ENCODE data around the gene ATG16L1.

ATG16L1 gene

DNA sequence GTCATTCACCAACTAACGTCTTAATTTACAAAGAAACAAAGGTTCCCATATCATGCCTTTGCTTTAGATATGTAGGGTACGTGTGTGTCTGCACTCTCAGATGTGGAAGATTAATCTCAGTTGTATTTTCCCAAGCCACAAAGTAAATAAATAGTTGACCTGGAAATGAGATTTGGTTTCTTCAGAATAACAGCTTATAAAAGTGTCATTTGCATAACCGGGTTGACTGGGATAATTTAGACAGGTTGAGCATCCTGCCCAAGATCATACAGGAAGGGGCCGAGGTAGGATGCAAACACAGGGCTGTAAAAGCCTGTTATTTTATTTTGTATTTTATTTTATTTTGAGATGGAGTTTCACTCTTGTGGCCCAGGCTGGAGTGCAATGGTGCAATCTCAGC, 19.5 kb downstream of the ATG16L1 start:
- no peak overlapping the region for H3K9ac ChIP-seq (ENCODE audit: low read length)
- H3F3A ChIP-seq (ENCODE audit: insufficient read depth, low read length) = no peaks in the 10 kb centered on the region
- H3K4me3 ChIP-seq (ENCODE audit: low read depth, low read length, poor library complexity, severe bottlenecking) = no peak overlapping the region
- no peak for TF ChIP-seq EZH2 (IDR thresholded peaks at IDR 0.05; ENCODE audit: borderline replicate concordance, low read length)
- TF ChIP-seq, protein P1, sequence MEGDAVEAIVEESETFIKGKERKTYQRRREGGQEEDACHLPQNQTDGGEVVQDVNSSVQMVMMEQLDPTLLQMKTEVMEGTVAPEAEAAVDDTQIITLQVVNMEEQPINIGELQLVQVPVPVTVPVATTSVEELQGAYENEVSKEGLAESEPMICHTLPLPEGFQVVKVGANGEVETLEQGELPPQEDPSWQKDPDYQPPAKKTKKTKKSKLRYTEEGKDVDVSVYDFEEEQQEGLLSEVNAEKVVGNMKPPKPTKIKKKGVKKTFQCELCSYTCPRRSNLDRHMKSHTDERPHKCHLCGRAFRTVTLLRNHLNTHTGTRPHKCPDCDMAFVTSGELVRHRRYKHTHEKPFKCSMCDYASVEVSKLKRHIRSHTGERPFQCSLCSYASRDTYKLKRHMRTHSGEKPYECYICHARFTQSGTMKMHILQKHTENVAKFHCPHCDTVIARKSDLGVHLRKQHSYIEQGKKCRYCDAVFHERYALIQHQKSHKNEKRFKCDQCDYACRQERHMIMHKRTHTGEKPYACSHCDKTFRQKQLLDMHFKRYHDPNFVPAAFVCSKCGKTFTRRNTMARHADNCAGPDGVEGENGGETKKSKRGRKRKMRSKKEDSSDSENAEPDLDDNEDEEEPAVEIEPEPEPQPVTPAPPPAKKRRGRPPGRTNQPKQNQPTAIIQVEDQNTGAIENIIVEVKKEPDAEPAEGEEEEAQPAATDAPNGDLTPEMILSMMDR (IDR thresholded peaks at IDR 0.05; ENCODE audit: low read length) = no peak
- no peaks in the 10 kb centered on the region for H3K27me3 ChIP-seq (ENCODE audit: insufficient read depth, low read length)
- no peak overlapping the region for H3K4me2 ChIP-seq (ENCODE audit: low read length)
- no peaks in the 10 kb centered on the region for H4K20me1 ChIP-seq (ENCODE audit: insufficient read depth, low read length)
- no peaks in the 10 kb centered on the region for H3K79me2 ChIP-seq (ENCODE audit: insufficient read depth, low read length)
- peaks cover 25% of the 10 kb centered on the region for H3K4me1 ChIP-seq (ENCODE audit: insufficient read depth, low read length, severe bottlenecking)
- no peak overlapping the region for H2AFZ ChIP-seq (ENCODE audit: low read length)
- no peaks in the 10 kb centered on the region for H3K9me3 ChIP-seq (ENCODE audit: low read length)
- H3K27ac ChIP-seq (ENCODE audit: low read depth, low read length, poor library complexity, severe bottlenecking) = peak overlapping the region; percentile 10
- H3K36me3 ChIP-seq (ENCODE audit: insufficient read depth, low read length) = peaks cover 100% of the 10 kb centered on the region
- no peaks in the 10 kb centered on the region for H3K9me2 ChIP-seq (ENCODE audit: low read depth, low read length)

DNA sequence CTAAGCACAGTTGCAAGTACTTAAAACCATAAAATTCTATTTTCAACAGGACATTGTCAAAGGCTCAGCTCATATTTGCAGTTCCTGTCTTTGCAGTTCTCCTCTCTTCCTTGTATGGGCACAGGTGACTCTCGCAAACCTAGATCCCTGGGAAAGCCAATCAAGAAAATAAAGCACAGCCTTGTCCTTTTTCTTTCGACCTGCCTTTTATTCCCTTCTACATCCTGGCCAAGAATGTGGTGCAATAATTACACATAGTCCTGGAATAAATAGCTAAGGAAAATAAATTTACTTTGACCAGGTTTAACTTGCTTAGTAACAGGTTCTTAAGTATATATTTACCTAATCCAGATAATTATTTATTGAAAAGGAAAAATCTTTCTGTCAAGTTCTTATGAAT, 20.2 kb downstream of the ATG16L1 start:
- no peak overlapping the region for H2AFZ ChIP-seq (ENCODE audit: low read length)
- H3K79me2 ChIP-seq (ENCODE audit: insufficient read depth, low read length) = no peaks in the 10 kb centered on the region
- no peaks in the 10 kb centered on the region for H3K27me3 ChIP-seq (ENCODE audit: insufficient read depth, low read length)
- no peaks in the 10 kb centered on the region for H3K9me3 ChIP-seq (ENCODE audit: low read length)
- peaks cover 100% of the 10 kb centered on the region for H3K36me3 ChIP-seq (ENCODE audit: insufficient read depth, low read length)
- H3K9ac ChIP-seq (ENCODE audit: low read length) = no peak overlapping the region
- no peaks in the 10 kb centered on the region for H3K9me2 ChIP-seq (ENCODE audit: low read depth, low read length)
- H3F3A ChIP-seq (ENCODE audit: insufficient read depth, low read length) = no peaks in the 10 kb centered on the region
- H3K27ac ChIP-seq (ENCODE audit: low read depth, low read length, poor library complexity, severe bottlenecking) = no peak overlapping the region
- H3K4me2 ChIP-seq (ENCODE audit: low read length) = no peak overlapping the region
- H4K20me1 ChIP-seq (ENCODE audit: insufficient read depth, low read length) = no peaks in the 10 kb centered on the region
- peaks cover 25% of the 10 kb centered on the region for H3K4me1 ChIP-seq (ENCODE audit: insufficient read depth, low read length, severe bottlenecking)
- TF ChIP-seq, protein P1 (IDR thresholded peaks at IDR 0.05; ENCODE audit: low read length) = no peak
- TF ChIP-seq EZH2 (IDR thresholded peaks at IDR 0.05; ENCODE audit: borderline replicate concordance, low read length) = no peak
- H3K4me3 ChIP-seq (ENCODE audit: low read depth, low read length, poor library complexity, severe bottlenecking) = no peak overlapping the region

DNA sequence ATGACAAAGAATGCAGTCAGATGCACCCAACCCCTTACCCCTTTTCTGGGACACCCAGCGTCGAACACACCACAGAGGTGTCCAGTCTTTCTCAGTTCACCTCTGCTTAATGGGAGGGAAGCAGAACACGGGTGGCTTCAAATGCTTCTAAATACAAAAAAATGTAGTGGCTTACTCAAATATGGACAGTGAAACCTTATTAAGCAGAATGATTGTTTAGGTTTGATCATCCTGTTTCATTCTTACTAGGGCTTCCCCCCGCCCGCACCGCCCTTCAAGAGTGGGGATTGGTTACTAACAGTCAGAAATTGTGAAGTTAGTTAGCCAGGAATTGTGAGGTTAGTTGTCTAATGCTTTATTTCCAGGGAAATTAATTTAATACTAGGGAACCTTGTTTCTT, 21.6 kb downstream of the ATG16L1 start:
- Histone ChIP-seq H3K9me3 (ENCODE audit: low read length) (no peaks in the 10 kb centered on the region), H3K4me1 (ENCODE audit: insufficient read depth, low read length, severe bottlenecking) (peaks cover 16% of the 10 kb centered on the region), H3K27ac (ENCODE audit: low read depth, low read length, poor library complexity, severe bottlenecking) (no peak overlapping the region), H3K9ac (ENCODE audit: low read length) (no peak overlapping the region), H2AFZ (ENCODE audit: low read length) (no peak overlapping the region), H3K4me2 (ENCODE audit: low read length) (no peak overlapping the region), H4K20me1 (ENCODE audit: insufficient read depth, low read length) (no peaks in the 10 kb centered on the region), H3K79me2 (ENCODE audit: insufficient read depth, low read length) (no peaks in the 10 kb centered on the region), H3K9me2 (ENCODE audit: low read depth, low read length) (no peaks in the 10 kb centered on the region), H3F3A (ENCODE audit: insufficient read depth, low read length) (no peaks in the 10 kb centered on the region), H3K4me3 (ENCODE audit: low read depth, low read length, poor library complexity, severe bottlenecking) (no peak overlapping the region), H3K27me3 (ENCODE audit: insufficient read depth, low read length) (no peaks in the 10 kb centered on the region), H3K36me3 (ENCODE audit: insufficient read depth, low read length) (peaks cover 98% of the 10 kb centered on the region)
- TF ChIP-seq, protein P1 (IDR thresholded peaks at IDR 0.05; ENCODE audit: low read length) = no peak
- no peak for TF ChIP-seq EZH2 (IDR thresholded peaks at IDR 0.05; ENCODE audit: borderline replicate concordance, low read length)

All from OCI-LY1 (cell line).